ENCODE results near the gene RGS16.

- TF ChIP-seq TARDBP (CRISPR knock-in tag; IDR thresholded peaks at IDR 0.05) (no peak), RAD51 (IDR thresholded peaks at IDR 0.05; ENCODE audit: borderline replicate concordance) (no peak), RFX5 (IDR thresholded peaks at IDR 0.05; ENCODE audit: low read depth, low read length) (no peak), KDM6A (CRISPR knock-in tag; IDR thresholded peaks at IDR 0.05; ENCODE audit: low read depth) (no peak), ZNF639 (CRISPR knock-in tag; conservative IDR thresholded peaks at IDR 0.05) (no peak), ATF7-NPFF (CRISPR knock-in tag; IDR thresholded peaks at IDR 0.05; ENCODE audit: low read depth) (no peak), REST (IDR thresholded peaks at IDR 0.05; ENCODE audit: borderline replicate concordance in 1 of 2, low read depth in 1 of 2, low read length in 2 of 2) (no peak), YY1 (IDR thresholded peaks at IDR 0.05; ENCODE audit: insufficient read depth, insufficient replicate concordance, low read depth, low read length) (no peak), SIN3A (IDR thresholded peaks at IDR 0.05; ENCODE audit: borderline replicate concordance, low read depth, low read length) (no peak), KAT7 (CRISPR knock-in tag; IDR thresholded peaks at IDR 0.05; ENCODE audit: borderline replicate concordance) (no peak), MAF1 (CRISPR knock-in tag; IDR thresholded peaks at IDR 0.05; ENCODE audit: borderline replicate concordance) (no peak), FOXK1 (CRISPR knock-in tag; IDR thresholded peaks at IDR 0.05; ENCODE audit: borderline replicate concordance, low read depth) (no peak), ZSCAN30 (CRISPR knock-in tag; IDR thresholded peaks at IDR 0.05) (no peak)
Measured at GRCh38 chr1:182624577-182624976, 20.4 kb upstream of the RGS16 start.
